ENCODE data around the gene SLC7A7. TPM values are rescaled to one million over a fixed set of nuclear protein-coding genes. Genes with fewer than 3 reads are reported as not detected.

Gene SLC7A7
- total and polyA plus RNA-seq, 2 of the 13 experiments (the other 11 are each of a cell fraction or from before 2014, with no cell fraction given), result 0.13 to 0.63 TPM

DNA sequence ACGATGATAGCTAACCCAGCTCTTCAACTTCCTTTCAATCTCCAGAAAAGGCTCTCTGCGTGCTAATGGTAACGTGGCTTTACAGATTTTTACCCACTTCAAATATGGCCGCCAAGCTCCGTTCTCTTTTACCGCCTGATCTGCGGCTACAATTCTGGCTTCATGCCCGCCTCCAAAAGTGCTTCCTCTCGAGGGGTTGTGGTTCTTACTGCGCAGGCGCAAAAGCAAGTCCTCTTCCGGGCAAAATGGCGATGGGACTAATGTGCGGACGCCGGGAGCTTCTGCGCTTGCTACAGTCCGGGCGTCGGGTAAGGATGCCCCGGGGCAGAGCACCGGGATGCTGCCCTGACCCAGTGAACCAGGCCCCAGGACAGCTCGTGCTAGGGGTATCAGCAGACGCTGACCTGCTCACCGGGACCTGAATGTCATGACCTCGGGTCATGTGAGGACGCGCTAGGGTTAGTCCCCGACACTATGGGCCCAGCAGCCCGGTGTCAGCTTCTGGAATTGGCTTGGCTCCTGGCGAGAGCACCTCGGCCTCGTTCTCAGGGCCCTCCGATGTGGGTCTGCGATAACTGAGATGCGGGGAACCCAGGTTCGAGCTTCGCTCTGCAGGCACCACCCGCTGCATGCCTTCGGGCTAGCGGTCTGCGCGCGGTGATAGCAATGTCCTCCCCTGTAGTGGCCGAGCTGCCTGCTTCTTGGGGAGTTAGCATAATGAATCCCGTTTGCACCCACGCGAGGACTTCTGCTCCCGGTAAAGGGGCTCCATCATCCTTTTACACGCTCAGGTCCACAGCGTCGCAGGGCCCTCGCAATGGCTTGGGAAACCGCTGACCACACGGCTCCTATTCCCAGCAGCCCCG is 48.5 kb downstream of the SLC7A7 start, which contains the start of gene OXA1L (continued):
- peak; percentile 13 for TF ChIP-seq MED13 (CRISPR knock-in tag; IDR thresholded peaks at IDR 0.05)
- TF ChIP-seq RXRA (CRISPR knock-in tag; IDR thresholded peaks at IDR 0.05), result peak; percentile 100
- TF ChIP-seq ZNF510 (CRISPR knock-in tag; IDR thresholded peaks at IDR 0.05; ENCODE audit: low read depth), result peak; percentile 99
- peak; percentile 83 for TF ChIP-seq ZKSCAN8 (CRISPR knock-in tag; IDR thresholded peaks at IDR 0.05; ENCODE audit: borderline replicate concordance)
- 0 out of 2 replicates have a peak, but pooled peaks have one; percentile 23 for TF ChIP-seq ZNF530 (CRISPR knock-in tag; IDR thresholded peaks at IDR 0.05; ENCODE audit: low read depth)
- TF ChIP-seq POLR2AphosphoS2 (IDR thresholded peaks at IDR 0.05; ENCODE audit: low read depth, low read length), result peak; percentile 58; the same call in 1 of the 2 replicates
- no peak for TF ChIP-seq MAFK (conservative IDR thresholded peaks at IDR 0.05 in 1 of 2, IDR thresholded peaks at IDR 0.05 in 1 of 2; ENCODE audit: low read length in 2 of 2)
- 0 out of 2 replicates have a peak, but pooled peaks have one; percentile 23 for TF ChIP-seq NR1H2 (CRISPR knock-in tag; IDR thresholded peaks at IDR 0.05; ENCODE audit: borderline replicate concordance, low read depth)
- TF ChIP-seq ZSCAN21 (CRISPR knock-in tag; IDR thresholded peaks at IDR 0.05; ENCODE audit: borderline replicate concordance), result peak; percentile 96
- peak; percentile 46 for TF ChIP-seq MEIS2 (CRISPR knock-in tag; IDR thresholded peaks at IDR 0.05)
- TF ChIP-seq, protein P1, sequence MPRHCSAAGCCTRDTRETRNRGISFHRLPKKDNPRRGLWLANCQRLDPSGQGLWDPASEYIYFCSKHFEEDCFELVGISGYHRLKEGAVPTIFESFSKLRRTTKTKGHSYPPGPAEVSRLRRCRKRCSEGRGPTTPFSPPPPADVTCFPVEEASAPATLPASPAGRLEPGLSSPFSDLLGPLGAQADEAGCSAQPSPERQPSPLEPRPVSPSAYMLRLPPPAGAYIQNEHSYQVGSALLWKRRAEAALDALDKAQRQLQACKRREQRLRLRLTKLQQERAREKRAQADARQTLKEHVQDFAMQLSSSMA (CRISPR knock-in tag; IDR thresholded peaks at IDR 0.05), result peak; percentile 93; the same call in 1 of the 2 replicates
- peak; percentile 91 for TF ChIP-seq ZNF572 (CRISPR knock-in tag; IDR thresholded peaks at IDR 0.05)
- TF ChIP-seq NR3C1 (CRISPR knock-in tag; IDR thresholded peaks at IDR 0.05), result 0 out of 2 replicates have a peak, but pooled peaks have one; percentile 10
- TF ChIP-seq, protein P2, sequence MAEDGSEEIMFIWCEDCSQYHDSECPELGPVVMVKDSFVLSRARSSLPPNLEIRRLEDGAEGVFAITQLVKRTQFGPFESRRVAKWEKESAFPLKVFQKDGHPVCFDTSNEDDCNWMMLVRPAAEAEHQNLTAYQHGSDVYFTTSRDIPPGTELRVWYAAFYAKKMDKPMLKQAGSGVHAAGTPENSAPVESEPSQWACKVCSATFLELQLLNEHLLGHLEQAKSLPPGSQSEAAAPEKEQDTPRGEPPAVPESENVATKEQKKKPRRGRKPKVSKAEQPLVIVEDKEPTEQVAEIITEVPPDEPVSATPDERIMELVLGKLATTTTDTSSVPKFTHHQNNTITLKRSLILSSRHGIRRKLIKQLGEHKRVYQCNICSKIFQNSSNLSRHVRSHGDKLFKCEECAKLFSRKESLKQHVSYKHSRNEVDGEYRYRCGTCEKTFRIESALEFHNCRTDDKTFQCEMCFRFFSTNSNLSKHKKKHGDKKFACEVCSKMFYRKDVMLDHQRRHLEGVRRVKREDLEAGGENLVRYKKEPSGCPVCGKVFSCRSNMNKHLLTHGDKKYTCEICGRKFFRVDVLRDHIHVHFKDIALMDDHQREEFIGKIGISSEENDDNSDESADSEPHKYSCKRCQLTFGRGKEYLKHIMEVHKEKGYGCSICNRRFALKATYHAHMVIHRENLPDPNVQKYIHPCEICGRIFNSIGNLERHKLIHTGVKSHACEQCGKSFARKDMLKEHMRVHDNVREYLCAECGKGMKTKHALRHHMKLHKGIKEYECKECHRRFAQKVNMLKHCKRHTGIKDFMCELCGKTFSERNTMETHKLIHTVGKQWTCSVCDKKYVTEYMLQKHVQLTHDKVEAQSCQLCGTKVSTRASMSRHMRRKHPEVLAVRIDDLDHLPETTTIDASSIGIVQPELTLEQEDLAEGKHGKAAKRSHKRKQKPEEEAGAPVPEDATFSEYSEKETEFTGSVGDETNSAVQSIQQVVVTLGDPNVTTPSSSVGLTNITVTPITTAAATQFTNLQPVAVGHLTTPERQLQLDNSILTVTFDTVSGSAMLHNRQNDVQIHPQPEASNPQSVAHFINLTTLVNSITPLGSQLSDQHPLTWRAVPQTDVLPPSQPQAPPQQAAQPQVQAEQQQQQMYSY (CRISPR knock-in tag; IDR thresholded peaks at IDR 0.05), result no peak; the same call in 1 of the 2 replicates
- peak in 1 of 2 experiments; percentile 52; a peak in 1 of 4 replicates for TF ChIP-seq EP300 (IDR thresholded peaks at IDR 0.05; ENCODE audit: low read depth in 2 of 2, low read length in 2 of 2)
- peak; percentile 71; the same call in 1 of the 2 replicates for TF ChIP-seq EP300 (CRISPR knock-in tag; IDR thresholded peaks at IDR 0.05; ENCODE audit: borderline replicate concordance)
- TF ChIP-seq, protein P3, sequence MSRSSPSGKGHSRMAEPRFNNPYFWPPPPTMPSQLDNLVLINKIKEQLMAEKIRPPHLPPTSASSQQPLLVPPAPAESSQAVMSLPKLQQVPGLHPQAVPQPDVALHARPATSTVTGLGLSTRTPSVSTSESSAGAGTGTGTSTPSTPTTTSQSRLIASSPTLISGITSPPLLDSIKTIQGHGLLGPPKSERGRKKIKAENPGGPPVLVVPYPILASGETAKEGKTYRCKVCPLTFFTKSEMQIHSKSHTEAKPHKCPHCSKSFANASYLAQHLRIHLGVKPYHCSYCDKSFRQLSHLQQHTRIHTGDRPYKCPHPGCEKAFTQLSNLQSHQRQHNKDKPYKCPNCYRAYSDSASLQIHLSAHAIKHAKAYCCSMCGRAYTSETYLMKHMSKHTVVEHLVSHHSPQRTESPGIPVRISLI (CRISPR knock-in tag; IDR thresholded peaks at IDR 0.05; ENCODE audit: borderline replicate concordance), result peak; percentile 75
- peak; percentile 37 for TF ChIP-seq HMG20B (CRISPR knock-in tag; conservative IDR thresholded peaks at IDR 0.05)
- TF ChIP-seq HNRNPL (IDR thresholded peaks at IDR 0.05; ENCODE audit: low read depth, low read length), result peak; percentile 79; the same call in 1 of the 2 replicates
- peak; percentile 85 for TF ChIP-seq TP53 (CRISPR knock-in tag; conservative IDR thresholded peaks at IDR 0.05)
- TF ChIP-seq, protein P4, sequence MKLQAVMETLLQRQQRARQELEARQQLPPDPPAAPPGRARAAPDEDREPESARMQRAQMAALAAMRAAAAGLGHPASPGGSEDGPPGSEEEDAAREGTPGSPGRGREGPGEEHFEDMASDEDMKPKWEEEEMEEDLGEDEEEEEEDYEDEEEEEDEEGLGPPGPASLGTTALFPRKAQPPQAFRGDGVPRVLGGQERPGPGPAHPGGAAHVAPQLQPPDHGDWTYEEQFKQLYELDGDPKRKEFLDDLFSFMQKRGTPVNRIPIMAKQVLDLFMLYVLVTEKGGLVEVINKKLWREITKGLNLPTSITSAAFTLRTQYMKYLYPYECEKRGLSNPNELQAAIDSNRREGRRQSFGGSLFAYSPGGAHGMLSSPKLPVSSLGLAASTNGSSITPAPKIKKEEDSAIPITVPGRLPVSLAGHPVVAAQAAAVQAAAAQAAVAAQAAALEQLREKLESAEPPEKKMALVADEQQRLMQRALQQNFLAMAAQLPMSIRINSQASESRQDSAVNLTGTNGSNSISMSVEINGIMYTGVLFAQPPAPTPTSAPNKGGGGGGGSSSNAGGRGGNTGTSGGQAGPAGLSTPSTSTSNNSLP (IDR thresholded peaks at IDR 0.05; ENCODE audit: low read depth, low read length), result peak; percentile 10; the same call in 1 of the 2 replicates
- peak; percentile 68 for TF ChIP-seq MTF1 (CRISPR knock-in tag; IDR thresholded peaks at IDR 0.05)

Measured in HepG2 (cell line).